Prostate gland (tissue), 2 donors: Measurements from ENCODE around the gene SHF. TPM values are rescaled to one million over a fixed set of nuclear protein-coding genes. Genes with fewer than 3 reads are reported as not detected.

Experiments used
- DNase-seq: peaks from one replicate; pipeline ENCODE4 v3.0.0-alpha.2; 2019; ENCODE audit warnings: low spot score
- H3K27ac ChIP-seq, 2 donors: fragments of 200-600 bp; sonication (generic); 2 replicates each; pipeline ENCODE4 v1.5.1; 2017 to 2019
- H3K27me3 ChIP-seq: fragments of 200-600 bp; sonication (generic); replicated peaks from 2 replicates; pipeline ENCODE4 v1.5.1; 2019; ENCODE audit not compliant: insufficient read depth
- H3K36me3 ChIP-seq, 2 donors: fragments of 200-600 bp; sonication (generic); 1 replicate in 1 of 2; 2 replicates in 1 of 2; pipeline versions ENCODE4 v1.5.1 to v1.8.1; 2017 to 2019
- H3K4me1 ChIP-seq: fragments of 200-600 bp; sonication (generic); replicated peaks from 2 replicates; pipeline ENCODE4 v1.5.1; 2019
- H3K4me3 ChIP-seq, 2 donors: fragments of 200-600 bp; sonication (generic); 2 replicates each; pipeline ENCODE4 v1.5.1; 2017 to 2019
- H3K9me3 ChIP-seq: fragments of 200-600 bp; sonication (generic); 2 replicates; pipeline ENCODE4 v1.5.1; 2017
- POLR2A ChIP-seq: fragments of 450-650 bp; IDR thresholded peaks from one replicate; pipeline ENCODE4 v1.6.1; 2016; ENCODE audit warnings: antibody characterized with exemption, mild to moderate bottlenecking
- POLR2AphosphoS5 ChIP-seq: sonication (generic); formaldehyde crosslinking; IDR thresholded peaks from one replicate; pipeline ENCODE4 v1.6.1; 2017; ENCODE audit warnings: antibody characterized with exemption
- WGBS: methylation state at CpG from one replicate; pipeline ENCODE4 v1.1.5; 2018; 5-methylcytosine and 5-hydroxymethylcytosine counted together
- intact Hi-C: fragments of 100-400 bp; cut with DNase I; formaldehyde crosslinking; loops from one replicate; pipeline ENCODE4 v1.14.2; 2022
- total RNA-seq, 2 donors: library from RNA; depleted of rRNA; stranded (reverse); fragments of >200 nt; gene quantifications; one replicate each; pipeline ENCODE4 v1.1.0, GENCODE V29; 2016
- TF ChIP-seq, protein P1 (sequence below), 4 experiments: fragments of 200-600 bp in 2 of 4; fragments of 450-650 bp in 2 of 4; sonication (generic) in 2 of 4; IDR thresholded peaks; 1 replicate in 3 of 4; 2 replicates in 1 of 4; pipeline ENCODE4 v1.5.1; 2016 to 2019; ENCODE audit warnings: antibody characterized with exemption in 4 of 4, mild to moderate bottlenecking in 2 of 4, moderate library complexity in 2 of 4

The SHF gene
- total RNA-seq, 2 donors from 2014 or later, result 11.2 to 13.7 TPM

DNA sequence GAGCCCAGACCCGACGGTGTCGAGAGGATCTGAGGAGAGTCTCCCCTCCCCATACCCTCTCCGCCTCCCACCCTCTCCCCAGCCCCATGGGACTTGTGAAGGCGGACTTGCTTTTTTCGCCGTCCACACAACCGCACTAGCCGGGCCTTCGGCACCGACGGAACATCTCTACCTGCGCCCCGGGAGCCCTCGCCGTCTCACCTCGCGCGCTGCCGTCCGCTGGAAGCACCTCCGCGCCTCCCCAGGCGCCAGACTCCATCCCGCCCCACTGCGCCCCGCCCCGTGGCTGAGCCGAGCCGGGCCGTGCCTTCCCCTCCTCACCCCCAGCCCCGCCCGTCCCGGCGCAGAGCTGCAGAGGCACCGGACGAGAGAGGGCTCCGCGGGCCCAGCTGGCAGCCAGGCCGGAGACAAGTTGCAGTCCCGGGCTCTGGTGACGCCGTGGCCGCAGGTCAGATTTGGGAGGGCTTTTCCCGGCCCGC, 58.1 kb downstream of the SHF start, which contains the start of the genes DUOX1 and DUOXA1:
Gene DUOX1 (plus strand): TSS at position 344 of the 479 bp plus-strand sequence. CDS start 1,973 bp downstream, outside the sequence.
Gene DUOXA1 (minus strand): TSS at position 229 of the 479 bp plus-strand sequence. CDS start 6,865 bp downstream, outside the sequence.
- 2% methylated on average over 46 of the region's 46 CpGs for WGBS
- Histone ChIP-seq H3K27ac (peak within 1 kb of the TSS; percentile 17 to 57), H3K36me3 (no peaks in the 10 kb centered on the region), H3K4me1 (no peaks in the 10 kb centered on the region), H3K27me3 (no peaks in the 10 kb centered on the region), H3K9me3 (no peaks in the 10 kb centered on the region), H3K4me3 (peak within 1 kb of the TSS; percentile 28 to 37)
- intact Hi-C loops, result no loop called here
- TF ChIP-seq, protein P1, sequence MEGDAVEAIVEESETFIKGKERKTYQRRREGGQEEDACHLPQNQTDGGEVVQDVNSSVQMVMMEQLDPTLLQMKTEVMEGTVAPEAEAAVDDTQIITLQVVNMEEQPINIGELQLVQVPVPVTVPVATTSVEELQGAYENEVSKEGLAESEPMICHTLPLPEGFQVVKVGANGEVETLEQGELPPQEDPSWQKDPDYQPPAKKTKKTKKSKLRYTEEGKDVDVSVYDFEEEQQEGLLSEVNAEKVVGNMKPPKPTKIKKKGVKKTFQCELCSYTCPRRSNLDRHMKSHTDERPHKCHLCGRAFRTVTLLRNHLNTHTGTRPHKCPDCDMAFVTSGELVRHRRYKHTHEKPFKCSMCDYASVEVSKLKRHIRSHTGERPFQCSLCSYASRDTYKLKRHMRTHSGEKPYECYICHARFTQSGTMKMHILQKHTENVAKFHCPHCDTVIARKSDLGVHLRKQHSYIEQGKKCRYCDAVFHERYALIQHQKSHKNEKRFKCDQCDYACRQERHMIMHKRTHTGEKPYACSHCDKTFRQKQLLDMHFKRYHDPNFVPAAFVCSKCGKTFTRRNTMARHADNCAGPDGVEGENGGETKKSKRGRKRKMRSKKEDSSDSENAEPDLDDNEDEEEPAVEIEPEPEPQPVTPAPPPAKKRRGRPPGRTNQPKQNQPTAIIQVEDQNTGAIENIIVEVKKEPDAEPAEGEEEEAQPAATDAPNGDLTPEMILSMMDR (IDR thresholded peaks at IDR 0.05), result no peak
- TF ChIP-seq POLR2A (peak; percentile 70), POLR2AphosphoS5 (peak; percentile 5)
- peak; percentile 74 for DNase-seq

DNA sequence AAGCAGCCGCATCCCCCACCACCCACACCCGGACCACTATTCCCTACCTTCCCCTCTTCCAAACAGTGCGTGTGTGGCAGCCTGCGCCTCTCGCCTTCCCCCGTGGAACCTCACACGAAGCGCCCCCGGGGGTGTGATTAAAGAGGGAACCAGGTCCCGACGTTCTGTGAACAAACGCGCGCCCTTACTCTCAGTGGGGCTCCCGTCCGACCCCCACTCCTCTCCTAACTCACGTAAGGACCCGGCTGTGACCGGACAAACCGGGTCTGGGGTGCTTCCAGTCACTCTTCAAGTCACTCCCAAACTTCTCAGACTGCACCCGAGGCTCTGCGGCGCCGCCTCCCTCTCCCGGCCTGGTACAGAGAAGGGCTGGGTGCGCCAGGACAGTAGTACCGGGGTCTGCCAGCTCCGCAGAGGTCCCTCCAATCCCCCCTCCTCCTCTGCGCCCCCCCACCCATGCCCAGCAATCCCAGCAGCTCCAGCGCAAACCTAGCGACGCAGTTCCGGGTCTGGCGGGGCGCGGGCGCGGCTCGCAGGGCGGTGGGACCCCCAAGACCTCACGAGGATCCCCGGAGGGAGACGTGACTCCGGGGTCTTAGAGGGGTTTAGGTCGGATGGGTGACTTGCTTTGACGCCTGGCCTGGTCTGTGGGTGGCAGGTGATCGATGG, 58.7 kb downstream of the SHF start:
- H3K27me3 ChIP-seq, result no peaks in the 10 kb centered on the region
- TF ChIP-seq POLR2A, result no peak
- TF ChIP-seq, protein P1 (IDR thresholded peaks at IDR 0.05), result no peak
- no peak for TF ChIP-seq POLR2AphosphoS5
- no peak for DNase-seq

DNA sequence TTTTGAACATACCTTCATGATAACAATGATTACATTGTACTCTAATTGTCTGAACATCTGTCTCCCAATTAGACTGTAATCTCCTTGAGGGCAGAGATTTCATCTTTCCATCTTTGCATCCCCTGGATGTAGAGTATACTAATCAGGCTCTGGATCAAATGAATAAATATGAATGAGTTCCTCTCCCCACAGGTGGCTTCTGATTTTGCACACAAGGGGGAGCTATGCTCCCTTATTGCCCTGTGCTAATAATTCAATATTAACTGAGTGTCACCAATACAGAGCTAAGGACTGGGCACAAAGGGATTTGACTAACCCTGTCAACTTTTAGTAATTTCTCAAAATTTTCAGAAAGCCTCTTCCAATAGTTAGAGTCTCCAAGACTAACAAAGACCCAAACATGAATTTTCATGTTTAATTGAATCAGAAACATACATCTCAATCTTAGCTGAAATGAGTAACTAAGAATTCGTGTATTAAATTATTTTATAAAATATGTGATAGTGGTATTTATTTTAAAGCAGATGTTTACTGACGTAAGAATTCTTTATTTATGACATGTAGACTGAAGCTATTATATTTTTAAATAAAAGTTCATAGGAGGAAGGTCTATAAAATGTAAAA, 61.1 kb downstream of the SHF start:
- H3K27ac ChIP-seq, result no peak overlapping the region
- no peaks in the 10 kb centered on the region for H3K27me3 ChIP-seq
- no peak for TF ChIP-seq POLR2A
- TF ChIP-seq, protein P1 (IDR thresholded peaks at IDR 0.05), result peak in 3 of 4 experiments; percentile 50 to 76 (median 56)
- no peak for TF ChIP-seq POLR2AphosphoS5
- intact Hi-C loops, result no loop called here
- peak; percentile 28 for DNase-seq
- H3K36me3 ChIP-seq, result no peaks in the 10 kb centered on the region
- no peaks in the 10 kb centered on the region for H3K9me3 ChIP-seq
- WGBS, result 58% methylated on average over 2 of the region's 2 CpGs
- H3K4me1 ChIP-seq, result no peaks in the 10 kb centered on the region
- H3K4me3 ChIP-seq, result no peak overlapping the region

More for the DNA sequence above, 58.7 kb downstream of the SHF start:
- peak overlapping the region; percentile 17 to 57 for H3K27ac ChIP-seq
- intact Hi-C loops, result no loop called here
- no peaks in the 10 kb centered on the region for H3K9me3 ChIP-seq
- WGBS, result 8% methylated on average over 47 of the region's 47 CpGs
- H3K4me1 ChIP-seq, result no peaks in the 10 kb centered on the region
- H3K4me3 ChIP-seq, result peak overlapping the region; percentile 28 to 37
- no peaks in the 10 kb centered on the region for H3K36me3 ChIP-seq

DNA sequence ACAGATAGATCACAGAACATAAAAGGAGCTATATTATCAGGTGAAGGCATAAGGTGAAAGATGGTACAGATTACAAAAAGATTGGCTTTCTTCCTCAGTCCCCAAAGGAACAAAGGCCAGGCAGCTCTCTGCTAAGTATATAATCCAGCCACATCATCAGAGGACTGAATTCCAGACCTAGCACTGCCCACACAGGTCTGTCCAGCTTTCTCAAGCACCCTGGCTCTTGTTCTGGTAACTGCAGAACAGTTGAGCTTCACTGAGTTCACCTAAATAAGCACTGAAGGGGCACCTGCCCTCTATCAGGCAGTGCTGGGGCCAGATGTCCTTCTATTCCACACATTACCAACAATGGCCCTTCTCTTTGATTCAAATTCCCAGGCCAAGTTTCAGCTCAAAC, 64.4 kb downstream of the SHF start:
- intact Hi-C loops, result no loop called here
- TF ChIP-seq, protein P1 (IDR thresholded peaks at IDR 0.05), result peak in 1 of 4 experiments; percentile 15
- no peak for TF ChIP-seq POLR2A
- DNase-seq, result no peak
- H3K27me3 ChIP-seq, result no peaks in the 10 kb centered on the region
- H3K27ac ChIP-seq, result no peak overlapping the region
- no peaks in the 10 kb centered on the region for H3K4me1 ChIP-seq
- H3K4me3 ChIP-seq, result no peak overlapping the region
- H3K9me3 ChIP-seq, result no peaks in the 10 kb centered on the region
- H3K36me3 ChIP-seq, result no peaks in the 10 kb centered on the region
